Stimulated activated CD8-positive, alpha-beta memory T cell treated with anti-CD3 and anti-CD28 coated beads, Interleukin-4, amount 100 ng/mL, for 1 hour (primary cell): ENCODE data around the gene SCNN1A.

Experiments used
- DNase-seq, 2 donors: peaks; one replicate each; pipeline ENCODE4 v3.0.0-alpha.2; 2020; ENCODE audit warnings: low read depth in 2 of 2, low spot score in 1 of 2

The SCNN1A gene

DNA sequence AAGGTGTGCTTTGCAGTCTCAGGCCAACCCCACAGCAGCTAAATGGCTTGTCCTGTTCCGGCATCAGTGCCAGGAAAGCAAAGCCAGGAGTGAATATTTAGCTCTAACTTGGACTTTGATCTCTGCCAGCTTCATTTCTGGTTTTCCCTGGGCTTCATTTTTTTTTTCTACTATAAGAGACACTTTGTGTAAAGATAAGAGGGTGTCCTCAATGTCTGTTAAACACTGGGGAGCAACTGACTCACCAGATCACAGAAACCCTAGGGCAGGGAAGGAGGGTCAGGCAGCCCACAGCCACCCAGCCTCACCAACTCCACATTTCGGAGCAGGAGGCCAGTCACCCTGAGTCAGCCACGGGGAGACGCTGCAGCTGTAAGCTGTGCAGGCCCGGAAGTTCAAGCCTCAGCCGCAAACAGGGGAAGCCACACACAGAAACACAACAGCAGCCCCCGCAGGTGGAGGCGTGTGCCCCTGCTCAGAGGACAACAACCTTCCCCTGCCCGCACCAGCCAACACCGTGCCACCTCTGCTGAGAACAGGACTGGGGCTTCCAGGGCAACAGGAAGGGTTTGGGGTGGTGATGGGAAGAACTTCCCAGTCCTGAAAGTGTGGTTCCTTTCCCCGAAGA, 39.8 kb downstream of the SCNN1A start:
- DNase-seq, result peak; percentile 61 to 76

DNA sequence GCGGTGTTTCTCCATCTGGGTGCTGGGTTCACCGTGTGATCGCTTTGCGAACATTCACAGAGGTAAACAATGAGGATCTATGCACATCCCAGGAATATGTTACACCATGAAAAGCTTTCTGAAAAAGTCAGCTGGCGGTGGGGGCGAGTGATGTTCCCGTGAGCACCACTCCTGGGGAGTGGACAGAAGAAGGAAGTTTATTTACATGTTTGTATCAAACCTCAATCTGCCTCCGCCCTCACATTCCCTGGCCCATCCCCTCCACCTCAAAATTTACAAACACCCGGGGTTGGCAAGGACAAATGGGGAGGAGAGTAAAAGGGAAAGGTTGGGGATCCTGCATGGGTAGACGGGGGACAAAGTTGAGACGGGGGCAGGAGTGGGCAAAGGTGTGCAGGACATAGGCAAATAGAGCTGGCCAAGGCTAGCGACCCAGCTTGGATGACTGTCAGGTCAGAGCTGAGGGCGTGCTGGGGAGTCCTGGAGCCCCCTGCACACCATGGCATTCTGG, 40.4 kb downstream of the SCNN1A start:
- DNase-seq, result no peak

DNA sequence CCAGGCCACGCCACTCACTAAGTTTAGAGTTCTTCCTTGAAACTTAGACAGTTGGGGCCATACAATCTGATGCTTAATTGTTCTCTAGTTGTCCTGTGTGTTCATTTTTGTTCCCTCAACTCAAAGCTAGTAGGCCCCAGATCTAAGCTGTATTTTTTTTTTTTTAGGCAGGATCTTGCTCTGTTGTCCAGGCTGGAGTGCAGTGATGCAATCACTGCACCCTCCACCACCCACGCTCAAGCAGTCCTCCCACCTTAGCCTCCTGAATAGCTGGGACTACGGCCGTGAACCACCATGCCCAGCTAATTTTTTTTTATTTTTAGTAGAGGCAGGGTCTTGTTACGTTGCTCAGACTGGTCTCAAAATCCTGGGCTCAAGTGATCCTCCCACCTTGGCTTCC, 41.0 kb downstream of the SCNN1A start:
- DNase-seq, result no peak

DNA sequence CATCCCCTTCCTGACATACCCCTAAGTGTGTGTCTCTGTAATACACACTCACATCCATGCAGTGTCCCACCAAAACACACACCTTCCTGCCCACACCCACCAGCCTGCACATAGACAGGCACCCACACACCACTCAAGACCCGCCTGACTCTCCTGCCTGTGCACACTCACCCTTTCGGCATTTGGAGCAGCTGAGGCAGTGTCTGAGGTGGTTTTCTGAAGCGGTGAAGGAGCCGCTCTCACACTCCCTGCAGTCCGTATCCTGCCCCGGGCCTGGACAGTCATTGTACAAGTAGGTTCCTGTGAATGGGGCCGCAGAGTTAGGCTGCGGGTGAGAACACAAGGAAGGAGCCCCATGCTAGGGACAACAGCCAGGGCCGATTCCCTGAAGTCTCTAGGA, 41.8 kb downstream of the SCNN1A start:
- no peak for DNase-seq

DNA sequence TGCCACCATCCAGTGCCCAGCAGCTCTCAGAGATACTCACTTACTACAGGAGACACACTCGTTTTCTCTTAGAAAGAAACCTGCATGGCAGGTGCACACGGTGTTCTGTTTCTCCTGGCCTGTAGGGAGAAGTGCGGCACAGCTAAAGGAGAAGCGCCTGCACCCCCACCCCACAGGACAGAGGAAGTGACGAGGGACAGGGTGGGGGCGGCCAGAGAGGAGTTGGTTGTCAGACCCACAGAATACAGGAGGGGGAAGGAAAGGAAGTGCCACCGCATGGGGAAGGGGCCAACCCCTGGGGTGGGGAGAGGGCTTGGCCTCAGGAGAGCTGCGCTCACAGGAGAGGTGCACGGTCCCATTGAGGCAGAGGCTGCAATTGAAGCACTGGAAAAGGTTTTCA, 42.3 kb downstream of the SCNN1A start:
- DNase-seq, result no peak

DNA sequence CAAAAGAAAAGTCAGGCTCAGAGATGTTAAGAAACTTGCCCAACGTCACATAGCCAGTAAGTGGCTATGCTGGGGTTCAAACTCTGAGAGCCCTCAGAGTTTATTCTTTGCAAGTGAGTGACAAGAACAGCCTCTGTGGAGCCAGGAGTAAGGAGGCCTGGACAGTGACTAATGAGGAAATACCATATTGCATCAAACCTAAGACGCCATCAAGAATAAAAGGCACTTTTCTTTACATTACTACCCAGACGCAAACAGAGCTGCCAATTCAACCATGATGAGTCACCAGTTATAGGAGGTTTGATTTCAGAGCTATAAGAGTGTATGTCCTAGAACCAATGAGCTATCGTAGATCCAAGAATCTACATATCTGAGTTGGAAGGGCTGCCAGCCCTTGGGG, 42.9 kb downstream of the SCNN1A start:
- DNase-seq, result no peak

DNA sequence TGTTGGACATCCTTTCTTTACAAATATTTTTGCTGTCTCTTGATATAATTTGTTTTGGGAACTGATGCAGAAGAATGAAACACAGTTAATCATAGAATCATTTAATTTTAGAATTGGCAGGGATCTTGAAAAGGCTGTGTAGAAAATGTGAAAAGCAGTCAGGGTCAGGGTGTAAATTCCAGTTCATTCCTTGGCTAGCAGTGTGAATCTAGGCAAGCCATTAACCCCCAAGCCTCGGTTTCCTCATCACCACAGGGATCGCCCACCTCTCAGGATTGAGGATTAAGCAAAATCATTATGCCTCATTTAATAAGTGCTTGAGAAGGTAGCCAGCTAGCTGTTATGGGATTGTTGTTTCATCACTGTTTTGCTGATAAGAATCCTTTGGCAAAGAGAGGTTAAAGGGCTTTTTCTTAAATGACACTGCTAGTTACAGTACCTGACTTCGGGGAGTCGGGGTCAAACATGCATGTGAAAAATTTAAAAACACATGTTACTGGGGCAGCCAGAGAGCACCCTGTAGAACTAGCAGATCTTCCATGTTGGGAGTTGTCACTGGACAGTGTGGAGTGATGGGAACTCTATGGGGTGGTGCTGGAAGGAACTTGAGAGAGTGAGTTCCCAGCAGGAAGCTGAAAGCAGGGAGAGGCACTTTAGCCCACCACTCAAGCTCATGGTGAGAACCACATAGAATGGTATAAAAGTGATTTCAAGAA, 44.2 kb downstream of the SCNN1A start:
- no peak for DNase-seq

DNA sequence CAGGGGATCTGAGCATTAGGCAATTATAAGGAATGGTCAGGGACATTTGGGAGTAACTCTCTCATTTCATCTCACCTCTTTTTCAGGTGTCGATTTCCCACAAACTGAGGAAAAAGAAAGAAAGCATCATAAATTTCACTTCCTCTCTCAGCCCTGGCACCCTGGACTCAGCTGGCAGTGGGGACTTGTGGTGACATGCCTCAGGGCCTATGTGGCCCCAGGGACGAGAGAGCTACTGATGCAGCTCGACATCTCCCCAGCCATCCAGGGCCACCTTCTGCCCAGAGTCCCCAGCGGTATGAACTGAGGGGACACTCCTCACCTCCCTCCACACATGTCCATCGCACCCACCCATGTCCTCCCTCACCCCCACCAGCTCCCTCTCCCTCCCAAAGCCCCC, 45.2 kb downstream of the SCNN1A start:
- no peak for DNase-seq

DNA sequence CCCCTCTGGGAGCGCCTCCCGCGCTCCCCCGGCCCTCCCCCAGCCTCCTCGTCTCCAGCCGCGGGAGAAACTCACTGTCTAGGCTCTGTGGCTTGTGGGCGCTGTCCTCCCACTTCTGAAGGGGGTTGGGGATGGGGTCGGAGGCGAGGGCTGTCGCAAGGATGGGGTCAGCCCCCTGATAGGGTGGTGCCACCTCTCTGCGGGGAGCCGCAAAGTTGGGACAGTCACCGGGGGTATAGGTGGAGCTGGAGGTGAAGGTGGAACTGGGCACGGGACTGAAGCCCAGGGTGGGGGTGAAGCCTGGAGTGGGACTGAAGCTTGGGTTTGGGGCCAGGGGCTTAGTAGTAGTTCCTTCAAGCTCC, 45.7 kb downstream of the SCNN1A start:
- no peak for DNase-seq

DNA sequence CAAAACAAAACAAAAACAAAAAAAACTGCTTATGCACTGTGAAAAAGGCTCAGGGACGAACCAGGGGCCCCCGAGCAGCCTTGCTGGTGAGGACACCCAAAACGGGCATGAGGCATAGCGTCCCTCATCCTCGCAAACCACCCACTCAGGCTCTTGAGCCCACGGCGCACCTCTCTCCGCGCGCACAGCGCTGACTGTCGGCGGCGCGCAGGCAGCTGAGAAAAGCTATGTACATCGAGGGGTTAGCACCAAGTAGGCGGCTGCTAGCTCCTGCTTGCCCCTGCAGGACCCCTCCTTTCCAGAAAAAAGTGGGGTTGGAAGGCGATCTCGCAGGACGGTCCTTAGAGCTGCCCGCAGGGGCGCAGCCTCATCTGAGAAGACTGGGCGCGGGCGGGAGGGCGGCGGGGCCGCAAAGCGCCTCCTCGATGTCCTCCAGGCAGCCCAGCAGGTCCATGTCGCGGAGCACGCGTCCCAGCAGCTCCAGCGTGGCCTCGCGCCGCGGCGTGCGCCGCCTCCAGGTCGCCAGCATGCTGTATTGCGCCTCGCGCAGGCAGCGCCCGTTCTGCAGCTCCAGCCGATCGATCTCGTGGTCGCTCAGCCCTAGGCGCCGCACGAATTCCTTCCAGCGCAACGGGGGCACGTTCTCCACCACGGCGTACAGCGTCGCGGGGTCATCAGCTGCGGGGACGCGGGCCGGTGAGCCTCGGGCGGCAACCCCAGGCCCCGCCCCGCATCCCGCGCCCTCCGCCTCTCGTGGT, 46.2 kb downstream of the SCNN1A start:
- DNase-seq, result no peak

DNA sequence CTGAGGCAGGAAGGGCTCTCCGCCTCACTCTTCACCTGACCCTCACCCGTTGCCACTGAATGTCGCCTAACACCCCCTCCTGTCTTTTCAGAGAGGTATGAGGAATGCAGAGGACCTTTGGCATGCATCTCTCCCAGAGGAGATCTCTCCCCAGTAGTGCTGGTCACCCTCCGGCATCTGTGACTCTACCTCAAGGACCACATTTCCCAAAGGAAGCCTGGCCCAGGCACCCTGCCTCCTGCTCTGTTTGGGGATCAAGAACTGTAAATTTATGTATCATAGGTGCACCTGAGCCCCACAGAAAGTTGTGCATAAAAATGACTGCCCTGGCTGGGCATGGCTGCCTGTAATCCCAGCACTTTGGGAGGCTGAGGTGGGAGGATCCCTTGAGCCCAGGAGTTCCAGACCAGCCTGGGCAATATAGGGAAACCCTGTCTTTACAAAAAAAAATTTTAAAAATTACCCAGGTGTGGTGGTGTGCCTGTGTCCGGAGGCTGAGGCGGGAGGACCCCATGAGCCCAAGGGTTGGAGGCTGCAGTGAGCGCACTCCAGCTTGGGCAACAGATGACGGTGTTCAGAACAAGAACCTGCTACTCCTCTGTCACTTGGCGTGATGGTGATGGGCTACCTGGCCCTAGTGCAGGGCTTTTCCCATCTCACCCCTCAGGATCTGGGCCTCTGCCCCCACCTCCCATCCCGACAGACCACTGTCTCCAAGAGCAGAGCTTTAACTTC, 47.2 kb downstream of the SCNN1A start:
- no peak for DNase-seq

DNA sequence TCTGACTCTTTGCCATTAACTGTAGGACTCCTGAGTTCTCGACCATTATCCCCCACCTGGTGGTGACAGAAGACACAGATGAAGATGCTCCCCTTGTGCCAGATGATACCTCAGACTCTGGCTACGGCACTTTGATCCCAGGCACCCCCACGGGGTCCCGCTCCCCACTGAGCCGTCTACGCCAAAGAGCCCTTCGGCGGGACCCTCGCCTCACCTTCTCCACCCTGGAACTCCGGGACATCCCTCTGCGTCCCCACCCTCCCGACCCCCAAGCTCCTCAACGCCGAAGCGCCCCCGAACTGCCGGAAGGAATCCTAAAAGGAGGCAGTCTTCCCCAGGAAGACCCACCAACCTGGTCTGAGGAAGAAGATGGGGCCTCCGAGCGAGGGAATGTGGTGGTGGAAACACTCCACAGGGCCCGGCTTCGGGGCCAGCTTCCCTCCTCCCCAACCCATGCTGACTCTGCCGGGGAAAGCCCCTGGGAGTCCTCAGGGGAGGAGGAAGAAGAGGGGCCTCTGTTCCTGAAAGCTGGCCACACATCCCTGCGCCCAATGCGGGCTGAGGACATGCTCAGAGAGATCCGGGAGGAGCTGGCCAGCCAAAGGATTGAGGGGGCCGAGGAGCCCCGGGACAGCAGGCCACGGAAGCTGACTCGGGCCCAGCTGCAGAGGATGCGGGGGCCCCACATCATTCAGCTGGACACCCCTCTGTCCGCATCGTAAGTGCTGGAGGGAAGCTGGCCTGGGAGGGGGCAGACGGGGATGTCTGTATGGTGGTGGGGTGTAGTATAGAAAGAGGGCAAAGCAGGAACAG, 47.9 kb downstream of the SCNN1A start:
- no peak for DNase-seq

DNA sequence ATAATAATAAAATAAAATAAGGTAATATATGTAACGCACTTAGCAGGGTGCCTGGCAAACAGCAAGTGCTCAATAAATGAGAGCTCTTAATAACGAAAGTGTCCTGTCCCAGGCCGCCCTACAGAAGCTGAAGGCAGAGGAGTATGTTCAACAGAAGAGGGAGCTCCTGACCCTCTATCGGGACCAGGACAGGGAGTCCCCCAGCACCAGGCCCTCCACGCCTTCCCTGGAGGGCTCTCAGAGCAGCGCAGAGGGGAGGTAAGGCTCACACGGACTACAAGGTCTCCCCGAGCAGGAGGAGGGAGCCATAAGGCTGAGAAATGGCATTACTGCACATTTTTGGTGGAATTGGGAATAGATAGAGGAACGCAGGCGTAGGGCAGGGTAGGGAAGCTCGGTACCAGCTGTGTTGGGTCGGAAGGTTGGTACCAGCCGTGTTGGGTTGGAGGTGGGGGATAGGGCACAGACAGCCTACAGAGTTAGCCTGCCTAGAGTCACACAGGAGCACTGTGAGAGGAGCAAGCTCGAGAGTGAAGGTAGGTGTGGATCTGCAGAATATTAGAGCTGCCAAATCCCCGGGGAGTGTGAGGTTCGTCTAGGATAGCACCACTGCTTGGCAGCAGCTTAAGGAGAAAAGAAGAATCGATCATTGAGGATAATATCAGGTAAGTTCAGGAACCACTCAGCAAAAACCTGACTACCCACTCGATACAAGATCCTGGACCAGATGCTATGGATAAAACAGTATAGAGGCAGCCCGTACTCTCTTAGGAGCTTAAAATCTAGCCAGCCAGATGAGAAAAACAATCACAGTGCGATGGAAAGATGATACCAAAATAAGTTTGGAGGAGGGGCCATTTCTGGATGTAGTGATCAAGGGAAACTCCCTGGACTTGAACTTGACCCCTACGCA, 48.8 kb downstream of the SCNN1A start:
- DNase-seq, result no peak

DNA sequence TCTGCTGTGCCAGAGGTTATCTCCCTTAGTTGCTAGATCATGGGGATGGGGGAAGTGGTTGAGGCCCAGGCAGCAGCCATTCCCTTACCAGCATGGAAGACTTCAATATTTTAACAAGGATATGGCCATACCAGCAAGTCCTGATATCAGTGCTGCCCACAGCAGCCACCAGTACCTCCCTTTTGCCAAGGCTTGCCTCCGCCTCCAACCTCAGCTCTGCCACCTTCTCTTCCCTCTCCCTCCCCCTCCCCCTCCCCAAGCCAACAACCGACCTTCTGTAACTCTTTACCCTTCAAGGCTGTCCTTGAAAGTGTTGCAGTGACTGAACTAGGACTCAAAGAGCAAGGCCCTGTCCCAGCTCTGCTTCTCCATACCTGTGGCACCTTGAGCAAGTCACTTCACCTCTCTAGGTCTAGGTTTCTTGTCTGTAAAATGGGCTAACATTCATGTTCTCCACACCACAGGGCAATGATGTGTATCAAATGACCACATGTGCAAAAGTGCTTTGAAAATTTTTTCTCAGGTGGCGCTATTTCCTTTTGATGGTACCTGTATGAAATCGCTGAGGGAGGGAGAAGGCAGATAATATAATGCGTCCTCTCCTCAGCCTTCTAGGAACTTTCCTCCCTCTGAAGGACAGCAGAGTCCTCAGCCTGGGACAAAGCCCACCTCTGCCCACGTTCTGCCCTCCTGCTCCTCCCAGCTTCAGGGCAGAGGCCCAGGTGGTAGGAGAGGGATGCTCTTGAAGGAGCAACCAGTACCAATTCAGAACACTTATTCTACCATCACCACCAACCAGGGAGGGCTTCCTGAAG, 50.2 kb downstream of the SCNN1A start:
- no peak for DNase-seq

DNA sequence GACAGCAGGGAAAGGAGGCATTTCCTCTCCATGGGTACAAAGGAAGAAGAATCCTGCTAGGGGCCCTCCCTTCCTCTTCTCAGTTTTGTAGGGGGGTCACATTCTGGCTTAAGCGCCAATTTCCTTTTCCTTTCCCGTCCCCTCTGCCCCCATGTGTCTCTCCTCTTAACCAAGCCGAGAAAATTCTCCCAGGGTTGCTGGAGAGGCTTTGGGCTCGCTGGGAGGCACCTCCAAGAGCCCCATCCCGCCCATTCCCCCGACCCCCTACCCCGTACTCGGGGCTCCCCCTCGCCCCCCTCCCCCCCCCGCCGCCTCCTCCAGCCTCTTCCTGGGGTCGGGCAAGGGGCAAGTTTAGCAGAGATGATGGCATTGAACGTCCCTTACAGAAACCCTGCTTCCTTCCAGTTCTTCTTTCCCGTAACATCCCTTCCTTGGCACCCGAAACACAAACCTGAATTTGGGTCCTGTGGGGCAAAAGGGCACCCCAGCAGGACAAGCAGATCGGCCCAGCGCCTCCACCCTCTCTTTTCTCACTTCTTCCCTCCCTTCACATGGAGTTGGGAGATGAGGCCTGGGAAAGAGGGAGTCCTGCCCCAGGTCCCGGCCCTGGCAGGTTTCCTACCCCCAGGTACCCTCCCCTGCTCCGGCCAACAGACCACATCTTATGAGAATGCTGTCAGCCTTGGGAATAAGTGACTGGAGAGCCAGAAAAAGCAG, 51.2 kb downstream of the SCNN1A start:
- no peak for DNase-seq

DNA sequence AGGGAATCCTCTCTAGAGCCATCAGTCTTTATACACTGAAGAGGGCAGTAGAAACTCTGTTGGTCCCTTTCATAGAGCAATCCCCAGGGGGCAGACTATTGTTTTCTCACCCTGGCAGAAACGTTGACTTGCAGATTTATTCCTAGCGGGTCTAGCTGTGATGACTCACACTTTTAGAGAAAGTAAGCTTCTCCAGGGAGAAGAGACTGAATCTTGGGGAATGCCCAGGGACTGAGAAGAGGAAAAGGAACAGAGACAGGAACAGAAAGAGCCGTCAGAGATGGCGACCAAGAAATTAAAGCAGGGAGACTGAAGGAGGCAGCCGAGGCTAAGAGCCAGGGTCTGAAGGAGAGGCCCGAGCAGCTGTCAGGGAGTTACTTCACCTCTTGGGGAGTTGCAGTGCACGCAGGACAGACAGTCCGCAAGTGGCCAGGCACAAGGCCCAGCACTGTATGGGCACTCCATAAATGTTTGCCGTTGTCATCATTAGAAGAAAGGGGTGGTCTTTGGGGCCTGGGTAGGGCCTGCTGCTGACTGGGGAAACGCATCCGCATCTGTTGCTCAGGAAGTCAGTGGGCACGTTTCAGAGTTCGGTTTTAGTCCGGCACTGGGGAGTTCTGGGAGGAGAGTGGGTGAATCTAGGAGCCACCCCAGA, 51.9 kb downstream of the SCNN1A start:
- DNase-seq, result no peak

DNA sequence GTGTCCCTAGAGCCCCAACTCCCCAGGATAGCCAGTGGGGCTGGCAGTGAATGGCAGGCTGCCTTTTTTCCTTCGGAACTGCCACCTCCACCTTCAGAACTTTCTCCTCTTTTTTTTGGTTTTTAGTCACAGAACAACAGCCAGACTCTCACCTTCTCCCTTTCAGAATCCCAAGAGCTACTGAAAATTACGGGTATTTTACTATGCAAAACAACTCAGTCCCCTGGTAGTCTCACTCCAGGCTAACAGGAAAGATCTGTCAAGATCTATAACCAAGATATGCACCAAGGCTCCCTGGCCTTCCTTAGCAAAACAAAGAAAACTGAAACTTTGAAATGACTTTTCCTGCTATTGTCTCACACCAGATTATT, 52.4 kb downstream of the SCNN1A start:
- DNase-seq, result no peak

DNA sequence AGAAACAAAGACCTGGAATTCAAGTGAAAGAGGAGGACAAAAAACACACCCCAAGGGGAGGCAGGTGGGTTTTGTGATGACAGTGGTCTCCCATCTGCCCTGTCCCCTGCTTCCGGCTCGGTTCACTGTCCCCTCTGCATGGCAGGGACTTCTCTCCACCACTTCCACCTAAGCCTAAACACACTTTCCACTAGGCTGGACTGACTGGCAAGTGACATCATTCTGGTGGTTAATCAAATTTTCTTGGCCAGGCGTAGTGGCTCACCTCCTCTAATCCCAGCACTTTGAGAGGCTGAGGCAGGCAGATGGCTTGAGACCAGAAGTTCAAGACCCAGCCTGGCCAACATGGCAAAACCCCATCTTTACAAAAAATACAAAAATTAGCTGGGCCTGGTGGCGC, 53.0 kb downstream of the SCNN1A start:
- no peak for DNase-seq
